Left forelimb (tissue), 1 donor: ENCODE measurements around the gene PRND.
"Not testable (repeated sequence)": the region's sequence is repeated elsewhere in the genome, so short reads cannot be mapped to it uniquely, and the experiment has no call there.

Source experiments
- DNase-seq: peaks from one replicate; pipeline ENCODE4 v3.0.0-alpha.2; 2018; ENCODE audit warnings: low spot score

The PRND gene, protein sequence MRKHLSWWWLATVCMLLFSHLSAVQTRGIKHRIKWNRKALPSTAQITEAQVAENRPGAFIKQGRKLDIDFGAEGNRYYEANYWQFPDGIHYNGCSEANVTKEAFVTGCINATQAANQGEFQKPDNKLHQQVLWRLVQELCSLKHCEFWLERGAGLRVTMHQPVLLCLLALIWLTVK

DNA sequence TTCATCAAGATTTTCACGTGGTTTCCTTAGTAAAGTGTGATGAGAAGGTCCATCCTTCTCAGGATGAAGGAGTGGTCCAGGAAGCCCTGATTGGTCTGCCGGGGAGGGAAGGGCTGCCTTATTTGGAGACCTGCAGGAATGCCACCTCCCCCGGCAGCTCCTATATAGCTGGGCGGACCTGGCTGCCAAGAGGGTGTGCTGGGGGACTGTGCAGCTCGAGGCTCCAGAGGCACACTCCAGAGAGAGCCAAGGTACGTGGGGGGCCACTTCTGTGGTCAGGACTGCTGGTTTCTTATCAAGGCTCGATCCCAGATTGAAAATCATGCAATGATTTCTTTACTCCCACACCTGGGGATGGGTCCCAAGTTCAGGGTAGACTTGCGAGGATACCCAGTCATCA, at the start of gene PRND:
PRND (plus strand) TSS at position 191 of the 400 bp plus-strand sequence. CDS start 2,643 bp downstream, outside the sequence.
- no peak for DNase-seq

GRCh38 chr20:4672948-4673347, 48.8 kb upstream of the PRND start:
- DNase-seq: no peak

DNA sequence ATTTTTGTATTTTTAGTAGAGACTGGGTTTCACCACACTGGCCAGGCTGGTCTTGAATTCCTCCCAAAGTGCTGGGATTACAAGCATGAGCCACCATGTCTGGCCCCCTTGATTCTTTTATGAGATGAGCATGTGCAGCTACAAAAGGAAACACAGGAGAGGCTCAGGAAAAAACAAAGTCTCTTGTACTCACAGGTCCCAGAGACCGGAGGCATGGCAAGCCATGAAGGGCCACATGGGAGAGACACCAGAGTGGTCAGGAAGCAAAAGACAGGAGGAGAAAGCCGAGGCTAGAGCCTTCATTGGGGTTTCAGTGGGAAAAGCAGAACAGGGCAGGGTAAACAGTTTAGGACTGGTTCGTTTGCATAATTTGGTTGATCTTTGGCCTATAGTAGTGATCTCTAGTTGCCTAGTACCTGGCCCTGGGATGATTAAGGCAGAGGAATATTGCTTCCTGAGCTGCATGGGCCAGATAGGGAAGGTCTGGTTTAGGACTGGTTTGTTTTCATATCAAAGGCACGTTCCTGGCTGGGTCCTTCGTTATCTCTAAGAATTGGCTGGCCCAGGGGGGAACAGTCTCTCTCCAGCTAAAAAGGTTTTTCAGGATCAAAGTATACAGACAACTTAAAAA, 48.2 kb upstream of the PRND start:
- no peak for DNase-seq

GRCh38 chr20:4674672-4675071, 47.0 kb upstream of the PRND start:
- no peak for DNase-seq

GRCh38 chr20:4677846-4678245, 43.9 kb upstream of the PRND start:
- DNase-seq: no peak

DNA sequence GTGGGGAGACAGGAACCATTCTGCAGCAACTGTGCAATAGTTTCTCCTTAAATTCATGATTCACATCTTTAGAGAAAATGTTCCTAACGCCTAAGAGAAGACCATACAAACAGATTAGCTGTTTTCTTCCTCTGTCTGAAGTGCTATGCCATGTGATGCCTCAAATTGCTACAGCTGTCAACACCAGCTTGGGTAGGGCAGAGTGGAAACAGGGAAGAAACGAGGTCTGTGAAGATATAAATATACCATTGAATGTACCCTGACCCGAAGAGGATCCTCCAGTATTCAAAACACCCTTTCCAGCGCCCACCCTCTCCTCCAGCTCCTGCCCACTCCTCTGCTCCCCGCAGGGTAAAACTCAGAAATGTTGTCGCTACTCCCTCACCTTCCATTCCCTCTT, 40.3 kb upstream of the PRND start:
- DNase-seq: no peak

DNA sequence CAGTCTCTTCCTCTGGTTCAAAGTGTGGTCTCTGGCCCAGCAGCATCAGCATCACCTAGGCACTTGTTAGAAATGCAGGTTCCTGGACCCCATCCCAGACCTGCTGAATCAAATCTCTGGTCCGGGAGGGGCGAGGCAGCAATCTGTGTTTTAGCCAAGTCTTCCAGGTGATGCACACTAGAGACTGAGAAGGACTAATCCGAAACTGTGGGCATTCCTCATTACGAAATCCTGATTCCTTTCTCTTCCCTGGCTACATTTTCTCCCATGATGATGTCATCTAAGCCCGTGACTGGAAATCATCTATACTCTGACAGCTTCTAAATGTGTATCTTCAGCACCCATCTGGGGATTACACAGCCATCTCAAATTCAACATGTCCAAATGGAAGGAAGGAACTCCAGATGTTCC, 39.7 kb upstream of the PRND start:
- no peak for DNase-seq

- DNase-seq: no peak
Measured at GRCh38 chr20:4682682-4683081, 39.0 kb upstream of the PRND start.

GRCh38 chr20:4683261-4683660, 38.4 kb upstream of the PRND start:
- DNase-seq: no peak

GRCh38 chr20:4684837-4685413, 36.8 kb upstream of the PRND start:
- DNase-seq: no peak

DNA sequence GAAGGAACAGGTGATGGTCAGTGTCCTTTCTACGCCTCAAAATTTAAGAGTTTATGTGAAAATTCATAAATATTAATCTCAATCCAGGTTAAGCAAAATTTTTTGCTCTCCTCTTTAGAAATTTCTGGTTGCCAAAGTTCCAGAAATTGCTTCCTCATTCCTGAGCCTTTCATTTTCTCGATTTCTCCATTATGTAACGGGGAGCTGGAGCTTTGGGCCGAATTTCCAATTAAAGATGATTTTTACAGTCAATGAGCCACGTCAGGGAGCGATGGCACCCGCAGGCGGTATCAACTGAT, 35.8 kb upstream of the PRND start:
- DNase-seq: no peak

DNA sequence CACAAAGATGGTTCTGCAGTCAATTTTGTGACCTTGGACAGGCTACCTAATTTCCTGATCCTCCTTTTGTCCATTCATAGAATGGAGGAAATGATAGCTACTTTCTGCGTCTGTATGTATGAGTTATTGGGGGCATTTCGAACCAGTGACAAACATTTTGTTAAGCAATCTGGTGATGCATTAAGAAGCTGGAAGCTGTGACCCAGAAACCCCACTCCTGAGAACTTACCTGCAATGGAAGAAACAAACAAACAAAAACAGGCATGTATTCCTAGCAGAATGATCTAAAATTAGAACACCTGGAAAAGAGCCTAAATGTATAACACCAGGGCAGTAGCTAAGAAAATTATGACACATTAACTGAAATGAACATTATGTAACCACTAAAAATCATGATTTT, 33.4 kb upstream of the PRND start:
- DNase-seq: no peak

DNA sequence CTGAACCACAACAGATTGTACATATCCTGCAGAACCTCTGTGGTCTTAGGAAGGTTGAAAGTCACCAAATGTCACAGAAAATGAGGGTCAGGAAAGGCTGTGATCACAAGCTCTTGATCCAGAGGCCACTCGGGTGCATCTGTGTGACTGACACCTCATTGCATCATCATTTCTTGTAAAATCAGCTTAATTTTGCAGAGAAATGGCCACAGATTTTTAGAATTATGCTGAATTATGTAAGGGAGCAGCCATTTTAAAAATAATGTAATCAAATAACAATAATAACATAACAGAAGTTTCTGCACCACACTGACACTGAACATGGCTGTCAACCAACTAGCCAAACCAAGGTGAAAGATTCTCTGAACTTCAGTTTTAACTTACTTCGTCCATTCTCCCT, 32.5 kb upstream of the PRND start:
- DNase-seq: no peak

DNA sequence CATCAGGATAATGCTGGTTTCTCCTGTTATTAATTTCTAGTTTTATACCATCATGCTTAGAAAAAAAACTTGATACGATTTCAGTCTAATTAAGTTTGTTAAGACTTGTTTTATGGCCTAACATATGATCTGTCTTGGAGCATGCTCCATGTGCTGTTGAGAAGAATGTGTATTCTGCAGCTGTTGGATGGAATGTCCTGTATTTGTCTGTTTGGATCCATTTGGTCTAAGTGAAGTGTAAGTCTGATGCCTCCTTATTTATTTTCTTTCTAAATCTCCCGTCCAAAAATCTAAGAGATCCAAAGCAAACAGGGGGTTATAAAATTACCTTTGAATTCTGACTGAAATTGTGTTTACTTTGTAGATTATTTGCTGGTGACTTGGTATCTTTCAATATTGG, 30.0 kb upstream of the PRND start:
- DNase-seq: no peak

DNA sequence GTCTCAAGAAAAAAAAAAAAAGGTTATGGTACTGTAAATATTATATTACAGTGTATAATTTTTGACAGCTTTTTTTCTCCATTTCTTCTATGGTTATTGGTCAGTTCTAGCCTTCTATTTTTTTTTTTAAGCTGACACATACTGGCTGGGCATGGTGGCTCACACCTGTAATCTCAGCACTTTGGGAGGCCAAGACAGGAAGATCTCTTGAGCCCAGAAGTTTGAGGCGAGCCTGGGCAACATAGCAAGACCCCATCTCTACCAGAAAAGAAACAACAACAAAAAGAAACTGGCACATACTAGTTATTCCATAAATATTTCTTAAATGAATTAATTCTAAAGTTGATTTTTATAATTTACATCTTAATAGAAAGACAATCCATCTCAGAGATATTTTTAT, 27.6 kb upstream of the PRND start:
- DNase-seq: no peak

GRCh38 chr20:4697189-4697830, 24.4 kb upstream of the PRND start:
- no peak for DNase-seq

DNA sequence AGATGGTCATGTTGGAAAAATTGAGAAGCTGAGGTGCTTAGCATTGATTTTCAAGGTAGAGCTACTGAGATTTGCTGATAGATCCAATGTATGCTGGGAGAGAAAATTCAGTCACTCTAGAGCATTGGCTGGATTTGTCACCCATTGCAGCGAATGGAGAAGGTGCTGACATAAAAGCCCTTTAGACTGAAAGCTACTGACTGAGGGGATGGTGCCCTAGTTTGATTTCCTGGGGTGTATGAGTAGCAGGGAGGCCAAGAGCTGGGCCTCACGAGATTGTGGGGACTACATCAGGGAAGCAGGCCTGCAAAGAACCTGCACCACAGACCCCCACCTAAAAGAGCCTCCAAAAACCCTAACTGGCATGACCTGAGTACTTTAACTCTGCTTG, 23.9 kb upstream of the PRND start:
- no peak for DNase-seq

DNA sequence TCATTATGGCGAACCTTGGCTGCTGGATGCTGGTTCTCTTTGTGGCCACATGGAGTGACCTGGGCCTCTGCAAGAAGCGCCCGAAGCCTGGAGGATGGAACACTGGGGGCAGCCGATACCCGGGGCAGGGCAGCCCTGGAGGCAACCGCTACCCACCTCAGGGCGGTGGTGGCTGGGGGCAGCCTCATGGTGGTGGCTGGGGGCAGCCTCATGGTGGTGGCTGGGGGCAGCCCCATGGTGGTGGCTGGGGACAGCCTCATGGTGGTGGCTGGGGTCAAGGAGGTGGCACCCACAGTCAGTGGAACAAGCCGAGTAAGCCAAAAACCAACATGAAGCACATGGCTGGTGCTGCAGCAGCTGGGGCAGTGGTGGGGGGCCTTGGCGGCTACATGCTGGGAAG, 22.5 kb upstream of the PRND start:
- DNase-seq: no peak

- DNase-seq: no peak
Measured at GRCh38 chr20:4699957-4700356, 21.8 kb upstream of the PRND start.

- no peak for DNase-seq
Measured at GRCh38 chr20:4702562-4703280, 19.0 kb upstream of the PRND start.

DNA sequence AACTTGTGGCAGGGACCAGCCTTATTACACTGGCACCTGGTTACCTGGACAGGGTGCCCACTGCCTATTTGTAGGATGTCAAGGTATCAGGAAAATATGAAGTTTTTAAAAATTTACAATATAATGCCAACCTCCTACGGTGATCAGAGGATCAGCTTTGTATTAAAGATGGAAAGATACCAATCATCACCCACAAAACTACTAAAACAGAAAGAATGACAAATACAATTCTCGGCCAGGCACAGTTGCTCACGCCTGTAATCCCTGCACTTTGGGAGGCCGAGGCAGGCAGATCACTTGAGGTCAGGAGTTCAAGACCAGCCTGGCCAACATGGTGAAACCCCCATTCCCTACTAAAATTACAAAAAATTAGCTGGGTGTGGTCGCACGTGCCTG, 18.4 kb upstream of the PRND start:
- no peak for DNase-seq

- DNase-seq: not testable (repeated sequence)
Measured at GRCh38 chr20:4706941-4707340, 14.8 kb upstream of the PRND start.

DNA sequence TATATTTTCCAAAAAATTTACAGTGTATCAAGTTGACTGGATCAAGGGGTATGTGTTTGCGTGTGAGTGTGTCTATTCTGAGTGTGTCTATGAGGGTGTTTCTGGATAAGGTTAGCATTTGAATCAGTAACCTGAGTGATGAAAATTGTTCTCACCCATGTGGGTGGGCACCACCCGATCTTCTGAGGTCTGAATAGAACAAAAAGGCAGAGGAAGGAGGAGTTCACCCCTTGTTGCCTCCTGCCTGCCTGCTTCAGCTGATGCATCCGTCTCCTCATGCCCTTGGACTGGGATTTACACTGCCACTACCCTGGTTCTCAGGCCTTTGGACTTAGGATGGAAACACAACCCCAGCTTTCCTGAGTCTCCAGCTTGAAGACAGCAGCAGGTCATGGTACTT, 13.7 kb upstream of the PRND start:
- no peak for DNase-seq
